GM18951 (cell line): Measurements from ENCODE around the gene MYH4.

Experiments used
- POLR2A ChIP-seq: IDR thresholded peaks from 4 replicates; pipeline ENCODE4 v1.6.1; 2011; ENCODE audit warnings: mild to moderate bottlenecking; ENCODE audit not compliant: insufficient read length, insufficient read depth; ENCODE audit errors: extremely low read depth
- in situ Hi-C: fragments of 300-500 bp; cut with MboI; formaldehyde crosslinking; loops from one replicate; pipeline ENCODE4 v1.12.0; 2022; ENCODE audit warnings: low sequenced_read_pairs, mixed read lengths, inconsistent platforms; ENCODE audit not compliant: unreplicated experiment

MYH4 gene

GRCh38 chr17:10458701-10459100 lies 10.7 kb downstream of the MYH4 start:
- TF ChIP-seq POLR2A, result no peak
- in situ Hi-C loops, result no loop called here

DNA sequence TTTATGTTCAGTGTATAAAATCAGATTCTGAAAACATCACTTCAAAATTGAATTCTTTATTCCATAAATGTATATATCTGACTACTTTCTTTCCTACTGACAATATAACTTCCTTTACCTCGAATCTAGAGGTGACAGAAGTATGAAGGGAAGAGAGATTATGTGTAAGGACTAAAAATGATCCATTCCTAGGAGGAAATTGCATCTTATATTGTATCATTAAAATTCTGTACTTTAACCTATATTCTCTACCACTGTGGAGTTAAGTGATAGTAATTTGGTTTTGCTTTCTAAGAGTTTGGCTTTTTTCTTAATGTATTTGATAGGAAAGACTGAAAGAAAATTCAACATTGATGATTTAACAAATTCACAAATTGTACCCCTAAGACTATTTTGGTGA lies 11.4 kb downstream of the MYH4 start:
- no peak for TF ChIP-seq POLR2A
- in situ Hi-C loops, result no loop called here

- in situ Hi-C loops, result no loop called here
These were observed 22.1 kb downstream of the MYH4 start for GRCh38 chr17:10447026-10447931.

GRCh38 chr17:10439816-10440215 lies 29.5 kb downstream of the MYH4 start:
- TF ChIP-seq POLR2A, result no peak
- in situ Hi-C loops, result no loop called here

More at GRCh38 chr17:10447026-10447931, 22.1 kb downstream of the MYH4 start:
- no peak for TF ChIP-seq POLR2A

DNA sequence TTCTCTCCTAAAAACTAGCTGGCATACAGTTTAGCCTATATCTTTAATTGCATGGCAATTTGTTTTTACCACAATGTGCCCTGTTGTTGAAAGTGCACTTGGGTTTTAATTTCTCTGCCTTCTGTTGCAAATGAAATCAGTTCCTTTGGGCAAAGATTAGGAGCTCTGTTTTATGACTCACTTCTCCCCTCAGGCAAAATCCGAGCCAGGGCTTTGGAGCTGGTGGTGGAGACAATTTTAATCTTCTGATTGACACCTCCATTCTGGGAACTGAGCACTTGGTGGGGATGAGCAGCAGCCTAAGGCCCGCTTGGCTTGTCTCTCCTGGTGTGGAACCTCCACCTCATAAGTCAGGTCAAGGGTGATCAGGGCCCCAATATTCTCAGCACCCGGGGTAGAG lies 34.3 kb downstream of the MYH4 start:
- in situ Hi-C loops, result no loop called here
- no peak for TF ChIP-seq POLR2A

- no peak for TF ChIP-seq POLR2A
- in situ Hi-C loops, result no loop called here
These were observed 39.8 kb downstream of the MYH4 start for GRCh38 chr17:10429421-10430045.

DNA sequence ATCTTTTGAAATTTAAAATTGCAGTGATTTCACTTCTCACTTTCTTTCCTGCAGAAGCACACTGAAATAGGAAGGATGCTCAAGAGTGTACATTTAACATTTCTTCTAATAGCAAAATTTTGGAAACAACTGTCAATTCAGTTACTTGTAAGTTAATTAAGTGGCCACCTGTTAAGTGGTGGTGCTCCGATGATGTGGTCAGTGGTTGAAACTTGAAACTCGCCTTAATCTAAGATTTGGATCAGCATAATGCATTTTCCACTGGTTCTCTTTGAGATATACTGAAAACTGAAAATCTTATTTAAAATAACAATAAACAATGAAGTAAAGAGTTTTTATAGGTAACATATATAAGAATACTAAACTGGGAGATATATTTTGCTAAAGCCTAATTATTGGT lies 40.6 kb downstream of the MYH4 start:
- in situ Hi-C loops, result no loop called here
- TF ChIP-seq POLR2A, result no peak

DNA sequence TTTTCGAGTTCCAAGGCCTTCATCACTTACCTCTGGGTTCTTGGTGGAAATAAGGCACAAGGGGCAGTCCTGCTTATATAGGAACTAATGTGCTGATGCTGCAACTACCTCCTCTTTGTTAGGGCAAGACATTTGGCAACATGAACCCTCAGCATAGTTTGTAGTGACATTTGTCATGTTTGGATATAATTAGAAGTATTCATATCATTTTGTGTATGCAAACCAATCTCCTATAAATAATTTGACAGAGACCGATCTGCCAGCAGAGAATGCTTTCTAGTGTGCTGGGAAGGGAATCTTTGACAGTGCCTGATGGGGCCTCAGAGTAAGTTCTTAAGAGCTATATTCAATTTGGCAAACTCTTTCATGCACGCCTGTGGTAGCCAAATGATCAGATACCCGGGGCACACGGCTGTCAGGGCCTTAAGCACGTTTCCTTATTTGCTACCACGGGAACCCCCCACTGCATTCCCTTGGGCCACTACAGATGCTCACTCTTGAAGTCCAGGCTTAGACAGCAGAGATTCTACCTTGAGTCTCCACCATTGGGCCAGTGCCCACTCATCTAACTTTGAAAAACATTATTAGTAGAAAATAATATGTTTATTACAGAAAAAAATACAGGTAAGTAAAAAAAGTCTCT lies 47.3 kb downstream of the MYH4 start, which contains the start of gene MYH8:
MYH8 (minus strand) TSS at position 51 of the 643 bp plus-strand sequence. CDS start 1,723 bp downstream, outside the sequence.
- in situ Hi-C loops, result no loop called here
- no peak for TF ChIP-seq POLR2A

DNA sequence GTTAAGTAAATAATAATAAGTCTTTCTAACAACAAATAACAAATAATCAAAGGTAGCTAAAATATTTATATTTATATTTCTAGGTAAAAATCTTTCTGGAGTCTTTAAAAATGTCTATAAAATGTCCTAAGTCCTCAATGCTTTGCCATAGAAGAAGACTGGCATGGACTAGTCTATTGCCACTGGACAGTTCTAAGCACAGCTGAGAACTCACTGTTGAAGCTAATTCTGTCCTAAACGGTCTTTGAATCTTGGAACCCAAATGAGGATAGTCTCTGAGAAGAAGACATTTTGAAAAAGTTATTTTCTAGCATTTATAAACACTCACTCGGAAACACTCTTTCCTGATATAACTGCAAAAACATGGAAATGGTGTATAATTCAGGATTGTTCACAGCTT lies 48.1 kb downstream of the MYH4 start:
- TF ChIP-seq POLR2A, result no peak
- in situ Hi-C loops, result no loop called here

DNA sequence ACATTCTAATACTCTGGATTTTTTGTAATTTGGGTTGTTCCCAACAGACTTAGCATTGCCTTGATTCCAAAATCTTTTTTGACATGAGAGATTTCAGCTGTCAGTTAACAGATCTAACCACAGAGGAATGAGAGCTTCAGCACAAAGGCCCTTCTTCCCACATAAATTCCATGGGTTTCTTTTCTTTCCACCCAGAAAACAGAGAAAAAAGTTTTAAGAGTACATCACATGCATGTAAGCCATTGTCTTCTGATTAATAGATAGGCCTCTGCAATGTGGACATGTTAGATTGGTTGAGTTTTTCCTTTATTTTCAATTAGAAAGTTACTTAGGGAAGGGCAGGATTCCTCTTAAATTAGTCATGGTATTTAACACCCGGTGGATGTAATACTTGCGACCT lies 48.5 kb downstream of the MYH4 start:
- TF ChIP-seq POLR2A, result no peak
- in situ Hi-C loops, result no loop called here

GRCh38 chr17:10417431-10417830 lies 51.9 kb downstream of the MYH4 start:
- TF ChIP-seq POLR2A, result no peak
- in situ Hi-C loops, result no loop called here

GRCh38 chr17:10415161-10415560 lies 54.2 kb downstream of the MYH4 start:
- in situ Hi-C loops, result no loop called here
- TF ChIP-seq POLR2A, result no peak

GRCh38 chr17:10403589-10403988 lies 65.8 kb downstream of the MYH4 start:
- no peak for TF ChIP-seq POLR2A
- in situ Hi-C loops, result no loop called here

DNA sequence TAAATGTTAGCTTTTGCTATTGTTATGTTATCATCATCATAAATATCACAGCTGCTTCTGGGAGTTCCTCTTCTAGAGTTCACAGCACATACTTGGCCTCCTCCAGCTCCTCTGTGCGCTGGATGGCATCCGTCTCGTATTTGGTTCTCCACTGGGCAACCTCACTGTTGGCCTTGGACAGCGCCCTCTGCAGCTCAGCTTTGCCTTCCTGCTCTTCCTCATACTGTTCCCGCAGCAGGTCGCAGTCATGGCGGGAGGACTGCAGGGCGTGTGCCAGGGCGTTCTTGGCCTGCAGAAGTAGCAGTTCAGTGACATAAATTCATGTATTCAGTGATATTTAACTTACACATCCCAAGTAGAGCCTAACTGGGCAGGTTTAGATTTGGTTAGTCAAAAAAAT lies 71.0 kb downstream of the MYH4 start:
- in situ Hi-C loops, result no loop called here

More for the DNA sequence above, 71.0 kb downstream of the MYH4 start:
- no peak for TF ChIP-seq POLR2A
